Endodermal cell (in vitro differentiated cells): ENCODE results near the gene TRRAP. TPM values are rescaled to one million over a fixed set of nuclear protein-coding genes. Genes with fewer than 3 reads are reported as not detected.

Experiments
- DNase-seq: peaks from one replicate; pipeline ENCODE4 v3.0.0-alpha.2; 2017
- H3K27ac ChIP-seq: 2 replicates; pipeline ENCODE4 v1.5.1; 2013; ENCODE audit warnings: mild to moderate bottlenecking, low read depth, low read length, moderate library complexity
- H3K27me3 ChIP-seq: 2 replicates; pipeline ENCODE4 v1.6.1; 2013; ENCODE audit warnings: mild to moderate bottlenecking, low read length, moderate library complexity; ENCODE audit not compliant: insufficient read depth, control insufficient read depth, poor library complexity, severe bottlenecking
- H3K36me3 ChIP-seq: 2 replicates; pipeline ENCODE4 v1.7.0; 2013; ENCODE audit warnings: mild to moderate bottlenecking, low read length, moderate library complexity; ENCODE audit not compliant: control insufficient read depth, insufficient read depth
- H3K4me1 ChIP-seq: one replicate; pipeline ENCODE4 v1.7.0; 2013; ENCODE audit warnings: low read length; ENCODE audit not compliant: control insufficient read depth, insufficient read depth
- H3K4me3 ChIP-seq: 2 replicates; pipeline ENCODE4 v1.5.1; 2013; ENCODE audit warnings: mild to moderate bottlenecking, low read length, moderate library complexity
- H3K9ac ChIP-seq: 2 replicates; pipeline ENCODE4 v1.6.1; 2013; ENCODE audit warnings: mild to moderate bottlenecking, low read length, moderate library complexity; ENCODE audit not compliant: poor library complexity, severe bottlenecking; ENCODE audit errors: extremely low read depth
- H3K9me3 ChIP-seq: 2 replicates; pipeline ENCODE4 v1.6.1; 2013; ENCODE audit warnings: mild to moderate bottlenecking, low read length, moderate library complexity; ENCODE audit not compliant: control insufficient read depth
- H3K27ac Mint-ChIP-seq: 2 replicates; pipeline ENCODE4 v1.8.0; 2020; ENCODE audit warnings: mixed read lengths
- H3K27me3 Mint-ChIP-seq: 2 replicates; pipeline ENCODE4 v1.8.0; 2021; ENCODE audit warnings: mild to moderate bottlenecking, mixed read lengths; ENCODE audit not compliant: insufficient read depth
- H3K36me3 Mint-ChIP-seq: 2 replicates; pipeline ENCODE4 v1.8.0; 2020; ENCODE audit warnings: low read depth, mixed read lengths
- H3K4me1 Mint-ChIP-seq: 2 replicates; pipeline ENCODE4 v1.8.0; 2020; ENCODE audit warnings: mixed read lengths
- H3K4me3 Mint-ChIP-seq: 2 replicates; pipeline ENCODE4 v1.8.0; 2020; ENCODE audit warnings: mild to moderate bottlenecking, moderate library complexity, mixed read lengths
- H3K9me3 Mint-ChIP-seq: 2 replicates; pipeline ENCODE4 v1.8.0; 2020; ENCODE audit warnings: mild to moderate bottlenecking, mixed read lengths
- WGBS, 2 experiments: methylation state at CpG; one replicate each; pipeline versions ENCODE4 v1.1.5 to v1.1.7; 2013; ENCODE audit warnings: missing lambda C conversion rate in 2 of 2, mixed read lengths in 1 of 2; ENCODE audit not compliant: insufficient coverage in 1 of 2, insufficient read length in 1 of 2; 5-methylcytosine and 5-hydroxymethylcytosine counted together
- total RNA-seq, 2 donors: library from RNA; stranded (reverse); fragmentation: NEBNext Ultra II Directional in 1 of 2; extraction: Animal tissue kit (Norgen Biotek cat#: 25700) in 1 of 2; gene quantifications; 2 replicates in 1 of 2; 3 replicates in 1 of 2; pipeline ENCODE4 v1.2.1, GENCODE V29; 2021
- TF ChIP-seq, protein P1 (sequence below): fragments of 200-600 bp; sonication (generic); conservative IDR thresholded peaks from 2 replicates; pipeline ENCODE4 v1.5.0; 2021; ENCODE audit warnings: antibody characterized with exemption, mild to moderate bottlenecking

The TRRAP gene
- total RNA-seq, 2 donors from 2014 or later: 64.3 to 68.8 TPM

DNA sequence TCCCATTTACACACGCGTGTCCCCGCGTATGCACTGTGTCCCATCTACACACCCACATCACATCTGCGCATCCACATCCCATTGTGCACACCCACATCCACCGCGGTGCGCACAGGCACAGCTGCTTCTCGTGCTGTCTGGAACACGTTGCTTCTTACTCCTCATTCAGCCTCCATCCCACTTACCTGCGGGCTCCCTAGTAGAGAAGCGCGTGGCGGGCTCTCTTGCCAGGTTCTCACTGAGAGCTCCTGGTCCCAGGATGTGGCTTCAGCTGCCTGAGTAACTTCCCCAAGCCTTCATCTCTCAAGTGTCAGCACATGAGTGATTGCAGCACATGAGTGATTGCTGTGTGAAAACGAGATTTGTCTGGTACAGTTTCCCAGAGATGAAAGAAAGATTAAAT, 117.8 kb downstream of the TRRAP start:
- no peak overlapping the region for H3K4me3 ChIP-seq
- H3K4me3 Mint-ChIP-seq: no peak overlapping the region
- peaks cover 93% of the 10 kb centered on the region for H3K36me3 ChIP-seq
- no peaks in the 10 kb centered on the region for H3K27me3 Mint-ChIP-seq
- H3K9ac ChIP-seq: no peak overlapping the region
- no peaks in the 10 kb centered on the region for H3K4me1 Mint-ChIP-seq
- no peaks in the 10 kb centered on the region for H3K9me3 Mint-ChIP-seq
- TF ChIP-seq, protein P1, sequence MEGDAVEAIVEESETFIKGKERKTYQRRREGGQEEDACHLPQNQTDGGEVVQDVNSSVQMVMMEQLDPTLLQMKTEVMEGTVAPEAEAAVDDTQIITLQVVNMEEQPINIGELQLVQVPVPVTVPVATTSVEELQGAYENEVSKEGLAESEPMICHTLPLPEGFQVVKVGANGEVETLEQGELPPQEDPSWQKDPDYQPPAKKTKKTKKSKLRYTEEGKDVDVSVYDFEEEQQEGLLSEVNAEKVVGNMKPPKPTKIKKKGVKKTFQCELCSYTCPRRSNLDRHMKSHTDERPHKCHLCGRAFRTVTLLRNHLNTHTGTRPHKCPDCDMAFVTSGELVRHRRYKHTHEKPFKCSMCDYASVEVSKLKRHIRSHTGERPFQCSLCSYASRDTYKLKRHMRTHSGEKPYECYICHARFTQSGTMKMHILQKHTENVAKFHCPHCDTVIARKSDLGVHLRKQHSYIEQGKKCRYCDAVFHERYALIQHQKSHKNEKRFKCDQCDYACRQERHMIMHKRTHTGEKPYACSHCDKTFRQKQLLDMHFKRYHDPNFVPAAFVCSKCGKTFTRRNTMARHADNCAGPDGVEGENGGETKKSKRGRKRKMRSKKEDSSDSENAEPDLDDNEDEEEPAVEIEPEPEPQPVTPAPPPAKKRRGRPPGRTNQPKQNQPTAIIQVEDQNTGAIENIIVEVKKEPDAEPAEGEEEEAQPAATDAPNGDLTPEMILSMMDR: no peak
- no peak for DNase-seq
- H3K27ac Mint-ChIP-seq: no peak overlapping the region
- no peaks in the 10 kb centered on the region for H3K27me3 ChIP-seq
- no peaks in the 10 kb centered on the region for H3K9me3 ChIP-seq
- 97 to 98% methylated on average over 11 to 15 of the region's 15 CpGs for WGBS, 2 experiments
- no peak overlapping the region for H3K27ac ChIP-seq
- H3K4me1 ChIP-seq: no peaks in the 10 kb centered on the region
- peaks cover 69% of the 10 kb centered on the region for H3K36me3 Mint-ChIP-seq

DNA sequence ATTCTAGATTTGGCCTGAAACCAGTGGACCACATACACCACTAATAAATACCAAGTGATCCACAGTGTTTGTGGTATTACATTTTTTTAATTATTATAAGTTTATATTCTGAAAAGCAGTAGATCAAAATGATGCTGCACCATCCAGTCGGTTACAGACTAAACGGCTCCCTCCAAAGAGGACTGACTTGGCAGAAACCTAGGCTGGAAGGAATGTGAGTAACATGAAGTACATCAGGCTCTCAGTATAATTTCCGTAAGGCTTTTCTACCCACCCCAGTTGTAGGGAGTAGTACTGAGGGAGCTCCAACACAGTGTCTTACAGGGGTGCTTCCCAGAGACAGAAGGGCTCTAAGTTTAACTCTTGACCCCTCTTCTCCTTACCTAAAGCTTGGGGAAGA, 119.5 kb downstream of the TRRAP start:
- Mint-ChIP-seq H3K36me3 (peaks cover 66% of the 10 kb centered on the region), H3K9me3 (no peaks in the 10 kb centered on the region), H3K27ac (no peak overlapping the region), H3K27me3 (no peaks in the 10 kb centered on the region), H3K4me3 (no peak overlapping the region), H3K4me1 (no peaks in the 10 kb centered on the region)
- TF ChIP-seq, protein P1: no peak
- 84 to 100% methylated on average over 3 of the region's 3 CpGs for WGBS, 2 experiments
- H3K36me3 ChIP-seq: peaks cover 86% of the 10 kb centered on the region
- H3K4me1 ChIP-seq: no peaks in the 10 kb centered on the region
- H3K27me3 ChIP-seq: no peaks in the 10 kb centered on the region
- no peak overlapping the region for H3K9ac ChIP-seq
- H3K27ac ChIP-seq: no peak overlapping the region
- H3K9me3 ChIP-seq: no peaks in the 10 kb centered on the region
- H3K4me3 ChIP-seq: no peak overlapping the region
- no peak for DNase-seq

DNA sequence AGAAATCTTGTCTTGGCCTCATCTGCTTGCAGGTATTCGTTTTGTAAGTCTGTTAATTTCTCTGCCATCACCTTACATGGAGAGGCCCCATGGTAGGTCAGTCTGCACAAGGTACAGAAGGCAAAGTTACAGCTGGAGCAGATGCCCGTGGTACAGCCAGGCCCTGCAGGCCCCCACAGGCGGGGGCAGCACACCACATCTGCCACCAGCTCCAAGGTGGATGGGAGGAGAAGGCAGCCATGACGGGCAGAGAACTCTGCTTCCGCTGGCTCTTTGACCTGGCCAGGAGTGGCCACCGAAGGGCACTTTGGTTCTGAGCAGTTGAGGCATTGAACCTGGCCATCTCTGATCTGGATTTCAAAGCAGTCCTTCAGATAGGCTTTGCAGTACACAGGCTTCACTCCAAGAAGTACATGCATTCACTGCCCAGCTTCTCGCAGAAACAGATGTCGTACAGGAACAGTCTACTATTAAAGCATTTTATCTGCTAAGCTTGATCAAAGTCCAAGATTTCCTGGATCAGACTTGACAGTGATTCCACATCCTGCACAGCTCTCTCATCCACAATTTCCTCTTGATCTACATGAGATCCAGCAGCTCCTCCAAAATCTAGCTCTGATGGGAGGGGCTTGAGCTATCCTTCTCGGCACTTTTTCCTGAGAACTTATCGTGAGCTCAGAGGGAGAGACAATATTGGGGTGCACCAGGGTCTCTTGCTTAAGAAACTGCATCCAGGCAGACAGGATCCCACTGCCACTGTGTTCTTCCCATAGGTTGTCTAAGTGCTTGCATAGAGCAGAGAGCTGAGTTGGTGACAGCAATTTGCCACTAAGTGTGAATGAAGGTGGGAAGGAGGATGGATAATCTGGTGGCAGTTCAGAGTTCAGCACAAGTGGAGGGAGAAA, 120.7 kb downstream of the TRRAP start:
- no peaks in the 10 kb centered on the region for H3K9me3 ChIP-seq
- Mint-ChIP-seq H3K4me3 (no peak overlapping the region), H3K36me3 (peaks cover 62% of the 10 kb centered on the region), H3K27me3 (no peaks in the 10 kb centered on the region), H3K4me1 (no peaks in the 10 kb centered on the region), H3K27ac (no peak overlapping the region), H3K9me3 (no peaks in the 10 kb centered on the region)
- 93 to 100% methylated on average over 6 to 10 of the region's 10 CpGs for WGBS, 2 experiments
- H3K4me3 ChIP-seq: no peak overlapping the region
- peaks cover 77% of the 10 kb centered on the region for H3K36me3 ChIP-seq
- H3K27me3 ChIP-seq: no peaks in the 10 kb centered on the region
- H3K9ac ChIP-seq: no peak overlapping the region
- peak; percentile 36 for DNase-seq
- TF ChIP-seq, protein P1: no peak
- no peaks in the 10 kb centered on the region for H3K4me1 ChIP-seq
- no peak overlapping the region for H3K27ac ChIP-seq
